Stimulated activated CD4-positive, alpha-beta T cell treated with anti-CD3 and anti-CD28 coated beads, Interleukin-12 subunit alpha, Interleukin-12 subunit beta, amount 100 ng/mL, for 4 hours (primary cell): ENCODE measurements around the gene NCK2.

Experiments
- DNase-seq: peaks from one replicate; pipeline ENCODE4 v3.0.0-alpha.2; 2020

The NCK2 gene

DNA sequence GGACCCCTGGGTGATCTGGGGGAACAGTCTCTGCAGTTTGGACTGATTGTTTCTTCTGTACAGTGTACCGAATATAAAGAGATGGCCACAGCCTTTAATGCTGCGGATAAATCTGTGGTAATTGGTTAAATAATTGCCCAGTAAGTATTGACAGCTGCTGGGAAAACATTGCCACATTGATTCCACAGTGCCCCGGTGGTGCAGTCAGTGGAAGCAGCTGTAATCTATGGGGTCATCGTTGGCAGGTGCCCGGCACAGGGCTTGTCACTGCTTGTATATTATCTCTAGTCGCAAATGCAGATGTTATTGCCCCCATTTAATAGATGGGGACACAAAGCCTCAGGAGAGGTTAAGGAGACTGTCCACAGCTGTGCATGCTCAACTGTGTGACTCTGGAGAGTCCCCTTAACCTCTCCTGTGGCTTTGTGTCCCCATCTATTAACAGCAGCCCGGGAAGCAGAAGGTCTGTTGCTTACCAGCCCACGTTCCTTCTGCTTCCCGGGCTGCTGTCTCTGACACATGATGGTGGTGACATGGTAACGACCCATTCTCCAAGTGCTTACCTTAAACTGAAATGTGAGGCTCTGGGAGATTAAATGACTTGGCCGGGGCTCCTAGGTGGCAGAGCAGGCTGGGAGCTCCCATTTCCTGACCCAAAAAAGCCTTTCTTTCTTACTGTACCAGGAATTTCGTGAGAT lies 76.9 kb downstream of the NCK2 start:
- DNase-seq = no peak

DNA sequence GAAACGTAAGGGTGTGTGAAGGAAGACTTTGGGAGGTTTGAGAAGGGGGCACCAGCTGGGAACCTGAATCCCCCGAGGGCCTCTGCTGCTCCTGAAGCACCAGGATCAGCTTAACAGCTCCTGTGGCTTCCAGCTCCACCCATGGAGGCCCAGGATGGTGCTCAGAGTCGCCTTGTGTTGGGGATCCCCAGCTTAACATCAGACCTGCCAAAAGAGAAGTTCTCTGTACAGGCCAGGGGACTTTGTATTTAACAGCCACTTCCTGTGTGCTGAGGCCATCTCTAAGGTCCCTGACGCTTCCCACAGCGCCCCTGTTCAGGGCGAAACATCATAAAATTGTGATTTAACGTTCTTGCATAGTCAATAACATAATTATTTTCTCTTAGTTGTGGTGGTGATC lies 77.5 kb downstream of the NCK2 start:
- DNase-seq = no peak

DNA sequence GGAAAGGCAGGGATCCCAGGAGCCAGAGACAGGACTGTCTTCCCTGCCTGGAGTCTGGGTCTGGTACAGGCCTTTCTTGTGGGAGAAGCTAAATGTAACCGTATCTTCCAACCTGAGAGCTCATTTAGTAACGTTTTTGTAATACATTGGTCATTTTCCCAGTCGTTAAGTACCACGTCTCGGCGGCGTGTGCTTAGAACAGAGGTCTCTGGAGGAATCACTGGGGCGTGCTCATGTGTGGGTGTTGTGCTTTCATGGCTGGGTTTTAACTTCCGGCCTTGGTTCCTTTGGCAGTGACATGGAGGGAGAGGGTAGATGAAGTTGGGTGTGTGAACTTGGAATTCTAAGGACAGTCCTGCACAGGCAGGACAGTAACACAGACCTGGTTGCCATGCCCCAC lies 79.7 kb downstream of the NCK2 start:
- DNase-seq = no peak

DNA sequence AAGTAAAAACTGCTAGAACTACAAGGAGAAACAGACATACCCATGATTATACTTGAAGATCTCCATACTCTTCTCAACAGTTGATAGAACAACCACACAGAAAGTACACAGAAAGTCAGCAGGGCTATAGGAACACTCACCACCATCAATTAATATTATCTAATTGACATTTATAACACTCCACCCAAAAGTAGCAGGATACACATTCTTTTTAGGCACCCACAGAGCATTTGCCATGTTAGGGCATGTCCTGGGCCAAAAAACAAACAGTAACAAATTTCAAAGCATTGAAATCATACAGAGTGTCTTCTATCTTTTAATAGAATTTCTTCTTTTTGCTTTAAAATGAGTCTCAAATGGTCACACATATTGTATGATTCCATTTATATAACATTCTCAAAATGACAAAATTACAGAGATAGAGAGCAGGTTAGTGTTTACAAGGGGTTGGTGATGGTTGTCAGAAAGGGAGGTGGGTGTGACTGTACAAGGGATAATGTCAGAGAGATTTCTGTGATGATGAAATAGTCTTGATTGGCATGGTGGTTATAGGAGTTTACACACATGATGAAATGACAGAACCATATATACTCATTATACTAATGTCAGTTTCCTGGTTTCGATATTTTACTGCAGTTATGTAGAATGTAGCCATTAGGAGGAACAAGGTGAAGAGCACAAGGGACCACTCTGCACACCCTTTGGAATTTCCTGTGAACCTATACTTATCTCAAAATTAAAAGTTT lies 82.8 kb downstream of the NCK2 start:
- DNase-seq = no peak

DNA sequence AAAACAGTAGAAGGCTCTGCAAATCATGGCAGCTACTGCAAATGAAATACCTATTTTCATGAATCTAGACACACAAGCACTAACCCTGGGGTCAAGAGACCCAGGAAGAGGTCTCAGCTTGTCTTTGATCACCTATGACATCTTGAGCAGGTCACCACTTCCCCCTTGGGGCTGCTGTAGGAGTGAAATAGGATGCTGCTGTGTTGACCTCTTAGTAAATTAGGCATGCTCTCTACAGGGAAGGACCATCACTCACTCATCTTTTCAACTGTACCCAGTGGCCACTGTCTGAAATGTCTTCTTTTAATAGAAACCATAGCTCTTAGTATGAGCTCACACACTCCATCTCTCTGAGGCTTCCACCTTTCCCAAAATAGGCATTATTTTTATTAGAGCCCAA lies 83.8 kb downstream of the NCK2 start:
- no peak for DNase-seq

DNA sequence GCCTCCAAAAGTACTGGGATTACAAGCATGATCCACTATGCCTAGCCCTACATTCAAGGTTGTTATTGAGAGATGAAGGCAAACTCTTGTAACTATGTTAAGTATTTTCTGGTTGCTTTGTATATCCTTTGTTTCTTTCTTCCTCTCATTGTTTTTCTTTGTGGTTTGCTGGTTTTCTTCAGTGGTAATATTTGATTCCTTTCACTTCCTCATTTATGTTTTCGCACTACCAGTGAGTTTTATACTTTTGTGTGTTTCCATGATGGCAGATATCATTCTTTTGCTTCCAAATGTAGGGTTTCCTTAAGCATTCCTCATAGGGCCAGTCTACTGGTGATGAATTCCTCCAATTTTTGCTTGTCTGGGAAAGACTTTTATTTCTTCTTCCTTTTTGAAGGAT lies 90.2 kb downstream of the NCK2 start:
- no peak for DNase-seq

DNA sequence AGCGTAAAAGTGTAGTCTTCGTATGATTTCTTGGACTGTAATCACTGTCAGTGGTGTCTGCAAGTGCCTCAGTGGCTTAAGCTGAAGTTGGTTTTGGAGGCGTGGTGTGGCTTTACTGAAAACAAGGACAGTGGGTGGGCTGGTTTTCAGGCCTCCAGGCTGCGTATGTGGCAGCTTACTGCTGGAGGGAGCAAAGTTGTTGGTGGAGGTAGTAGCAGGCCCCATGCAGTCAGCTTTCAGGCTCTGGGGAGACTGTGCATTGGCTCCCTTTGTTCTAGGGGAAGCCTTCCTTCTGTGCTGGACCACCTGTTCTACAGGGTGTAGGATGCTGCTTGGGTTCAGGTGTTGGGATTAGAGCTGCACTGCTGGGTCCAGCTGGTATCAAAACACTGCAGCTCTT lies 91.6 kb downstream of the NCK2 start:
- DNase-seq = no peak

DNA sequence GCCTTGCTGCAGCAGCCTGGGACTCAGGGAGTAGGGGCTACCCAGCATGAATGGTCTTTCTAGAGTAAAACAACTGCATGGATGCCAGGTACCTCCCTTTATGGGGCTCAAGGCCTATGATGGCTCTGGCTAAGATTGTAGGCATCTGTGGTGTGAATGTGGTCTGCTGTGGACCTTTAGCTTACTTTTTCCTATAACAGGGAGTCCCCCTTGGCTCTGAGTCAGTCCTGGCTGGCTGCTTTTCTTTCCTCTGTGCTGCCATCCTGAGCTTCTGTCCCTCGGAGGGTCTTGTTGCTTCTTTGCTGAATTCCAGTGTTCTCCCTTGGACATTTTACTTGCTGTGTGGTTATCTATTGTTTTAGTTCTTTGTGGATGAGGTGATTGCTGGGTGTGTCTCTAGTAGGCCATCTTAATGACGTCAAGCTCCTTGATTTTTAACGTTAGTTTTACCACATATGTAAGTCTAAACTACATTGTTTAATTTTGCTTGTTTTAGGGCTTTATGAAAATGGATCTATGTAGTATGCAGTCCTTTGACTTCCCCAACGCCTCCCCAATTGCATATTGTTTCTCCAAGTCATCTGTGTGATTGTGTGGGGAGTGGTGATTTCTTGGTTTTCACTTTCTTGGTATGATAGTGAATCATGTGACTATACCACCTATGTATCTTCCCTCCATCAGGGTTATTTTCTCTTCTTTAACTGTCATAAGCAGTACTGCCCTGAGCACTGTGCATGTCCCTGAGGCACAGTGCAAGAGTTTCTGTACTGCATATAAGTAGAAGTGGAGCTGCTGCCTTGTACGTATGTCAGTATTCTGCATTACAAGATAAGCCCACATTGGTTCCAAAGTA lies 92.4 kb downstream of the NCK2 start:
- DNase-seq = no peak

DNA sequence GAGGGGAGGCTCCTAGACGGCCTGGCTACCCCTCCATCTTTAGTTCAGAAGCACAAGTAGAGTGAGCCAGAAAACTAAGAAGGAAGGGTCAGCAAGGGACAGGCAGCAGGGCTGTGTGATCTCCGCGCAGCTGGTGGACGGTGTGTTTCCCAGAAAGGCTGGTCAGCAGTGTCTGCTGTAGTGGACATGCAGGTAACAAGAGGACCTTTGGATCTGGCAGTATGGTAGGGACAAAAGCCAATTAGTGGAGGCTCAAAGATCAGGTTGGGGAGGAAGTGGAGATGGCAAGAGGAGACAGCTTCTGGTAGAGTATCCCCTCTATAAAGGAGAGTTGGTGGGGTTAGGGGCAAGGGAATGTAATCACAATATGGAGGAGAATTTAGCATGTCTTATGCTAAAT lies 95.1 kb downstream of the NCK2 start:
- DNase-seq = no peak

DNA sequence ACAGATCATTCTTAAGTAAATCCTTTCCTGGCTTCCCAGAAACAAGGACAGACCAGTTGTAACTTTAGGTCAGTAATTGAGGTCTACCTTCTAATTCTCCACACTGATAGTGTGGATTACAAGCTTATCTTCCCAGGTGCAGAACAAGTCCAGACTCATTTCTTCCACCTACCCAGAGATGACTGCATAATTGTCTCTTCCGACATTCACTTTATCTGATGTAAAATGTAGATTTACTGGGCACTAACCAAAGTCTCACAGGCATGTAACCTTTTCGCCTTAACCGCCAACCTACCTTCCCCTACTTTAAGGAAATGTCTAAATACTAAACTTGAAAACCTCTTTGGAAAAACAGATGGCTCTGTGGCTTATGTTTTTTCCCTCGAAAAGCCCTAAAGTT lies 96.2 kb downstream of the NCK2 start:
- no peak for DNase-seq

DNA sequence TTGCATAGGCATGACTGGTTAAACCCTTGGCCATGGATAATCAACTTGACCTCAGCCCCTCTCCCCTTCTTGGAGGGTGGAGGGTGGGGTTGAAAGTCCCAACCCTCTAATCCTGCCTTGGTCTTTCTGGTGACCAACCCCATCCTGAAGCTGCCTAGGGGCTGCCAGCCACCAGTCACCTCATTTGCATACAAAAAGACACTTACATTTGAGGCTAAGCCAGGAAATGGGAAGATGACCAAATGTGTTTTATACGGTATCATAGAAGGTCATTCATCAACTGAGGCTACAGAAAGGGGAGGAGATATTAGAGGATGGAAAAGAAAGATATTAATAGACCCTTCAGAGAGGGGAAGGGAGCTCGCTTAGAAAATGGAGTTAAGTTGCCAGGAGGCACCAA lies 96.8 kb downstream of the NCK2 start:
- no peak for DNase-seq

DNA sequence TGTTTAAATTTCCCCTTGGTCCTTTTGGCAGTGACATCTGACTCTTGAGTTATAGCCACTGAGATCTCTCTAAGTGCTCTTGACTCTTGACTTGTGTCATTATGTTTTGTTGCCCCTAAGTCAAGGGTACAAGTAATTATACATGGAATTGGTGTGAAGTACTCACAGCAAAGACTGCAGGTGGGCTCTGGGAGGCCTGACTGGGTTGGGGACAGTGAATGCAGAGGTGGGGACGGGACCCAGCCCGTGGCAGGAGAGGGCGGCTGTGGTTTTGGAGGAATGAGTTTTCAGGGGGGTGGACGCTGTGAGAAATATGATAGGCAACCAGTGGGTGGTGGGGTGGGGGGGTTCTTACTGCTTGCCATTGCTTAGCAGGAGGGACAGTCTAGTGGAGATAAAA lies 97.8 kb downstream of the NCK2 start:
- no peak for DNase-seq

DNA sequence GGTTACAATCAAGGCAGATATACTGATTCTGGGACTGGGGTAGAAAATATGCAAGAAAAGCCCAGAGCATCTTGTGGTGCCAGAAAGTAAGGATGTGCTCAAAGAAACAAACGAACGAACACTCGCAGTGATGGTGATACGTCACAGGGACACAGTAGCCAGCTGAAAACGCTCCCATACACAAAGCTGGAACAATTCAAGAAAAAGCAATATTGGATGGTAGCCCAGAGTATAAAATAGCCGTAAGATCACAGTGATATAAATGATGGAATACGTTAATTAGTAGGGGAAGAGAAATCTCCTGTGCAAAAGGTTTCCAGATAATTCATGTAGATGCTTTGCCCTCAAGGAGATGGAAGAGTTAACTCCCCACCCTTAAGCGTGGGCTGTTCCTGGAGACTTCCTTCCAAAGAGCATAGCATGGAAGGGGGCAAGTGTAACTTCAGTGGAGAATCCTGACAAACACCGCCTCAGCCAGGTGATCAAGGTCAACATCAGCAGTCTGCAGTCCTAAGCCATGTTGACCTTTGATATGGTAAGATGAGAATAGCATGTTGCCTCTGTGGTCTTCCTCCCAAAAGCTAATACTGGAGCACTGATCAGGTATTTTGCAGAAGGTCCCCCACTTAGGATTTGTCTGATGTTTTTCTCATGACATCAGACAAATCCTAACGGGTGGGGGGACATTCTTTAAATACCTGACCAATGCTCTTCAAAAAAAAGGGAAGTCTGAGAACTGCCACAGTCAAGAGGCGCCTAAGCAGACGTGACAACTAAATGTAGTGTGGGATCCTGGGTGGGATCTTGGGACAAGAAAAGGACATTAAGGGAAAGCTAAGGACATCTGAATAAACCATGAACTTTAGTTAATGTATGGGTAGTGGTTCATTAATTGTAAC lies 99.0 kb downstream of the NCK2 start:
- DNase-seq = no peak

DNA sequence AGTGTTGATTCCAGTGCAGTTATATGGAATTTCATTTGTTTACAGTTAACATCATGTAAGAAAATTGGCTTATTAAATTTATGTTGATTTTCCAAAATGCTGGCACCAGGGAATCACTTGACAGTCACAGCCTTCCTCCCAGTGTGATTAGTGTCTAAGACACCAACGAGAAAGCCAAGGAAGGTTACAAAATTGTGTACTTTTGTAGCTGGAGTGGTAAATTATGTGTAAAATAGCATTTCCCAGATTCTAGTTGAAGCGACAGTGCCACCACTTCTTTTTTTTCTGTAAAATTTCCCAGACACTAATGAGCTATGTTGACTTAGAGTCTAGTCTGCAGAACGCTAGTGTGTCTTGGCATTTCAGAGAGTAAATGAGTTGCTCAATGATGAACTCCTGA lies 101.3 kb downstream of the NCK2 start:
- no peak for DNase-seq

DNA sequence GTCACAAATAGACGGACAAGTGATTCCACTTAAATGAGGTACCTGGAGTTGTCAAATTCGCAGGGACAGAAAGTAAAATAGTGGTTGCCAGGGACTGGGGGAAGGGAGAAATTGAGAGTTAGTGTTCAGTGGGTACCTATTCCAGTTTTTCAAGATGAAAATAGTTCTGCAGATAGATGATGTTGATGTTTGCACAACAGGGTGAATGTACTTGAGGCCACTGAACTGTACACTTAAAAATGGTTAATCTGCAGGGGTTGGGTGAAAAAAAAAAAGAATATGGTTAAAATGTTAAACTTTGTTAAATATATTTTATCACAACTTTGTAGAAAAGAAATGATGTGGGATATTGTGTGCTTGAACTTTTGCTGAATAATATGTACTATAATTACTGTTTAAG lies 102.3 kb downstream of the NCK2 start:
- DNase-seq = no peak

DNA sequence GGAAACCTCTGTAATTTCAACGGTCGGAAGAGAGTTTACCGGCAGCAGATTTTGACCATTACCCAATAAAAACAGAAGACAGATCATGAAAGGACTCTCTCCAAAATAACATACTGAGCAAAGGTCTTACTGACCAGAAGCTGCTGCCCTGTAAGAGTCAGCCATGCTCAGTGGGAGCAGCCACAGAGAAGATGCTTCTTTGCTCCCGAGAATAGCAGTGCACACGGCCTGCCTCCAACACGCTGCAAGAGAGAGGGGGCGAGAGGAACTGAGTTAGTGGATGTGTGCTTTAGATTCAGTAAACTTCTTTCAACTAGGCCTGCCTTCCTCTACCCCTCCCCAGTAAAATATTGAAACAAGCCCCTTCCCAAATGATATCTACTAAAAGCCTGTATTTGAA lies 103.7 kb downstream of the NCK2 start:
- no peak for DNase-seq

DNA sequence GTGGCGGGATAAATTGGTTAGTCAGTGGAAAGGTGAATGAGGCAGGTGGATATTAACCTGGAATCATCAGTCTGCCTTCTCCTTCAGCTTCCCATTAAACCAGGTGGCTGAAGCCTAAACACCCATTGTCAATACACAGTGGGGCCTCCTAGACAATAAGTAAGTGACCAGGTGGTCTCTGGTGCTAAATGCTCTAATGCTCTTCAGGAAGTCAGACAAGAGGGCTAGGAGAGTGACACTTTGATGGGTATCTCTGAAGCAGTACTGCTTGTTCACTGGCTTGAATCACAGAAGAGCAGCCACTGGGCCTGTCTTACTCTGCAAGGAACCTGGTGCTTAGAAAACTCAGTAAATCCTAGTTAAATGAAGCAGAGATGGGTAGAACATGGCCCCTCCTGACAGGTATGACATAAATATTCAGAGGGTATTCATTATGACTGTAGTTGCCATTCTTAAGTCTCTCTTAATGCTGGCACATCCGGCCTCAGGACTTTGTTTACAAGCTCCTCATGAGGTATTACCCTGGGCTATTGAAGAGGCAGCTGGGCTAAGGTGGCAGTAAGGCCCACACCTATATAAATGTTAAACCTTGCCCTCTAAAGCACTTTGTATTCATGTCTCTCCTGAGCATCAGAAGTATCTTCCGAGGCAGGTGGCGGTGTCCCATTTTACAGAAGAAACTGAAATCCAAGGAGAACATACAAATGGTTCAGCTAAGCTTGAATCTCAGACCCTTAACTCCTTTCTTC lies 104.9 kb downstream of the NCK2 start:
- DNase-seq = no peak

DNA sequence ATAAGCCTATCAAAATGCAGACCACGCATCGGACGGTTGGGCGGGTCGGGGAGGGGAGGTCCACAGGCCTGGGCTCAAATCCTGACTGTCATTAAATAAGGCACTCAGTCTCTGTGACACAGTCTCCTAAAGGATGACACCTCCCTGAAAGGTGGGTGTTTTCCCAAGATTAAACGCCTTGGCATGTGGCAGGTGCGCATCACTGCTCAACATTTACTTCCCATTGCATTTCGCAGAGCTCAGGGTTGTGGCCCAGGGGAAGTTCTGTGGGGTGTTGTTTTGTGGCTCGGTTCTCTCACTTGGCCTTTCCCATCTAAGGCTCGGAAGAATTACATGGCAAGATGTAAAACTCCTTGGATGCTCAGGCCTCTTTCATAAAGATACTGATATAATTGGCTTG lies 107.4 kb downstream of the NCK2 start:
- no peak for DNase-seq

DNA sequence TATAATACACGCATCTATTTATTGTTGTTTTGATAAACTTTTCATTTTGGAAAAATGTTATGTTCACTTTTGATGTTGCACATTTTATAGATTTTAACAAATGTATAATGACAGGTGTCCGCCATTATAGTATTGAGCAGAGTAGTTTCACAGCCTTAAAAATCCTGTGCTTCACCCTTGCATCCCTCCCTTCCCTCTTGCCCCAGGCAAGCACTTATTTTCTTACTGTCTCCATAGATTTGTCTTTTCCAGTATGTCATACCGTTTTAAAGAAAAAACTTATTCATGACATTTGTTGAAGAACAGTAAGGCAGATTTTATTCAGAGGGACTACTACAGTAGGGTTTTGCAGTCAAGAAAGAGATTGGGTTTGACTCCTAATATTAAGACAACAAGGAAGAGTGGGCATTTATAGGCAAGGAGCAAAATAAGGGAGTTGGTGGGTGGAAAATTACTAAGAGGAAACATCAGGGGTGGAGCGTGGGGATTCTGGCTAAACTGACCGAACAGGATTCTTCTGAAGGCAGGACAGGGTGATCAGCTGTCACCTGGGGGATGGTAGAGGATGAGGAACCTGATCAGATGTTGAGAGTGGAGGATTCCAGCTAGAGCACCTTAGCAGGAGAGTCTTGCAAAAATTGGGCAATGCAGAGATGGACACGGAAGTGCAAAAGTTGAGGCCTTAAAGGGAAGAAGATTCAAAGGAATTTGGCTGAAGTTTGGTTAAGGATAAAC lies 108.8 kb downstream of the NCK2 start:
- DNase-seq = no peak

DNA sequence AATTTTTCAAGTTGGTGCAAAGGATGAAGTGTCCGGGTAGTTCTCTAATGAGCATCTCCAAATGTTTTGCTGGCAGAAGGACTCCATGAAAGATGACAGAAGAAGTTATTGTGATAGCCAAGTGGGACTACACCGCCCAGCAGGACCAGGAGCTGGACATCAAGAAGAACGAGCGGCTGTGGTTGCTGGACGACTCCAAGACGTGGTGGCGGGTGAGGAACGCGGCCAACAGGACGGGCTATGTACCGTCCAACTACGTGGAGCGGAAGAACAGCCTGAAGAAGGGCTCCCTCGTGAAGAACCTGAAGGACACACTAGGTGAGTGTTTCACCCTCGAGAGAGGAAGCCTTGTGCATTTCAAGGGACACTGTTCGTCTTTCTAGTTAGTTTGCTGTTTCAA lies 110.3 kb downstream of the NCK2 start:
- no peak for DNase-seq

DNA sequence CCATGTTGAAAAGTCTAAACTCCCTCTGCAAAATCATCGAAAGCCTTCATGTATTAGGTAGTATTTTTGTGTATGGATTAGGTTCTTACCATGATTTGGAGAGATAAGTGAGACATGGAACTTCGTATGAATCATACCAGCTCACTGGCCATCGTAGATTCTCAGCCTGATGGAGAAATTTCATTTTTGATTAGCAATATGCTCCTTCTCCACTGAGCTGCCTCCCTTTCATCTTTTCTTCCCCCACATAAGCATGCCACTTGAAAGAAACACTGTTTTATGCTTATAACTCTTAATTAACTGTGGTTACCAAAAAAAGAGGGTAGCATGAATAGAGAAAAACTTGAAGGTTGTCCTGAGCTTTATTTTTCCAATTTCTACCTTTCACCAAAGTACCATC lies 111.9 kb downstream of the NCK2 start:
- no peak for DNase-seq
